Naive thymus-derived CD8-positive, alpha-beta T cell (primary cell): ENCODE data around the gene SOS1. TPM values are rescaled to one million over a fixed set of nuclear protein-coding genes. Genes with fewer than 3 reads are reported as not detected.

Source experiments
- ATAC-seq, 2 donors: fragments of 150-1000 bp; cut with Tn5 transposase in 1 of 2; sonication (Bioruptor Pico), chemical (Tn5 transposase) in 1 of 2; 1 replicate in 1 of 2; 2 replicates in 1 of 2; pipeline ENCODE4 v1.10.0; 2021; ENCODE audit warnings: mild to moderate bottlenecking in 2 of 2, moderate library complexity in 2 of 2
- POLR2A ChIA-PET: fragments of 350-600 bp; sonication (Branson Sonifier 250); formaldehyde crosslinking; loops from one replicate; lab custom pipeline; 2021; ENCODE audit warnings: antibody characterized with exemption; lab: Charles Lee
- DNase-seq, 10 donors: peaks; one replicate each; pipeline versions ENCODE4 v3.0.0 to v3.0.0-alpha.2; 2020 to 2022
- H3K27ac Mint-ChIP-seq, 10 donors: one replicate each; pipeline ENCODE4 v1.8.0; 2020 to 2022; ENCODE audit warnings: mild to moderate bottlenecking in 10 of 10, mixed read lengths in 10 of 10, moderate library complexity in 4 of 10, inconsistent platforms in 1 of 10
- H3K27me3 Mint-ChIP-seq, 5 donors: one replicate each; pipeline ENCODE4 v1.8.0; 2021 to 2022; ENCODE audit warnings: mixed read lengths in 5 of 5
- H3K36me3 Mint-ChIP-seq, 3 donors: one replicate each; pipeline ENCODE4 v1.8.0; 2020 to 2022; ENCODE audit warnings: mixed read lengths in 3 of 3, mild to moderate bottlenecking in 2 of 3, inconsistent platforms in 1 of 3
- H3K4me1 Mint-ChIP-seq, 4 donors: one replicate each; pipeline ENCODE4 v1.8.0; 2021 to 2022; ENCODE audit warnings: mixed read lengths in 4 of 4
- H3K4me3 Mint-ChIP-seq, 10 donors: one replicate each; pipeline ENCODE4 v1.8.0; 2020 to 2022; ENCODE audit warnings: mild to moderate bottlenecking in 10 of 10, mixed read lengths in 10 of 10, moderate library complexity in 6 of 10, inconsistent platforms in 1 of 10
- H3K9me3 Mint-ChIP-seq, 9 donors: one replicate each; pipeline ENCODE4 v1.8.0; 2020 to 2022; ENCODE audit warnings: mixed read lengths in 9 of 9, mild to moderate bottlenecking in 3 of 9, inconsistent platforms in 1 of 9, moderate library complexity in 1 of 9
- polyA plus RNA-seq, 3 donors: library from polyadenylated mRNA; unstranded; fragments of 300-500 nt; fragmentation: Illumina TruSeq; gene quantifications; one replicate each; pipeline ENCODE4 v1.2.3, GENCODE V29; 2021
- total RNA-seq, 8 experiments: library from RNA in 2 of 8; stranded (reverse) in 2 of 8; gene quantifications; one replicate each; pipeline ENCODE4 v1.2.3 and lab custom pipeline; 2021 to 2026

SOS1 gene
- total and polyA plus RNA-seq, 5 experiments from 2014 or later: 10.6 to 51.6 (median 13.7) TPM

- H3K4me3 Mint-ChIP-seq: peak overlapping the region; percentile 0 to 80 (median 67)
- no peaks in the 10 kb centered on the region for H3K9me3 Mint-ChIP-seq
- peak in 2 of 10 donors; percentile 22 to 27 for DNase-seq
Measured at GRCh38 chr2:39135690-39136259, 14.9 kb upstream of the SOS1 start.

GRCh38 chr2:39133215-39133851, 12.5 kb upstream of the SOS1 start:
- Mint-ChIP-seq H3K4me3 (peak overlapping the region in 1 of 10 donors; percentile 54), H3K4me1 (peaks cover 18 to 57% (median 55%) of the 10 kb centered on the region in 4 donors)

More at GRCh38 chr2:39135690-39136259, 14.9 kb upstream of the SOS1 start:
- Mint-ChIP-seq H3K27ac (peak overlapping the region; percentile 44 to 91 (median 80)), H3K4me1 (peaks cover 19 to 54% (median 37%) of the 10 kb centered on the region in 4 donors), H3K36me3 (no peaks in the 10 kb centered on the region), H3K27me3 (no peaks in the 10 kb centered on the region)
- POLR2A ChIA-PET: interaction anchor here (1.1 to 1.4 kb wide), 3 partner anchors 9 to 15 kb away, joined by 3 to 17 read pairs (median 8); partner anchors contain the start of gene SOS1
- ATAC-seq: peak; percentile 51 to 54

DNA sequence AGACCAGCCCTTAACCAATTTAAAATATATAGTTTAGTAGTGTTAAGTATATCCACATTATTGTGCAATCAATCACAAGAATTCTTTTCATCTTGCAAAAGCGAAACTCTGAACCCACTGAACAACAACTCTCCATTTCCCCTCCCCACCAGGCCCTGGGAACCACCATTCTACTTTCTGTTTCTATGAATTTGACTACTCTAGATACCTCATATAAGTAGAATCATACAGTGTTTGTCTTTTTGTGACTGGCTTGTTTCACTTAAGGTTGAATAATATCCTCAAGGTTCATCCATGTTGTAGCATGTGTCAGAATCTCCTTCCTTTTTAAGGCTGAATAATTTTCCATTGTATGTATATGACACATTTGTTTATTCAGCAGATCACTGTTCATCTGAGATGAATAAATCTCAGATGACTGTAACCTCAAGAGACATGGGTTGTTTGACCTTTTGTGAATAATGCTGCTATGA, 8.1 kb upstream of the SOS1 start:
- Mint-ChIP-seq H3K36me3 (no peaks in the 10 kb centered on the region), H3K27me3 (no peaks in the 10 kb centered on the region), H3K9me3 (no peaks in the 10 kb centered on the region), H3K4me3 (peak overlapping the region; percentile 24 to 69 (median 53)), H3K27ac (peak overlapping the region; percentile 70 to 97 (median 91)), H3K4me1 (peaks cover 11 to 58% (median 55%) of the 10 kb centered on the region in 4 donors)
- POLR2A ChIA-PET: interaction anchor here (0.6 to 4.6 kb wide), 7 partner anchors 10 to 377 kb away, joined by 3 to 35 read pairs (median 4); partner anchors contain the start of genes SOS1 and SRSF7
- ATAC-seq: peak; percentile 39 to 42
- DNase-seq: peak in 9 of 10 donors; percentile 39 to 80 (median 67)

More at GRCh38 chr2:39133215-39133851, 12.5 kb upstream of the SOS1 start:
- H3K9me3 Mint-ChIP-seq: no peaks in the 10 kb centered on the region
- POLR2A ChIA-PET: interaction anchor here (2.4 to 2.8 kb wide), 2 partner anchors 9 to 12 kb away, joined by 10 to 17 read pairs; partner anchors contain the start of gene SOS1
- no peak for ATAC-seq
- H3K27me3 Mint-ChIP-seq: no peaks in the 10 kb centered on the region
- DNase-seq: no peak
- no peaks in the 10 kb centered on the region for H3K36me3 Mint-ChIP-seq
- H3K27ac Mint-ChIP-seq: peak overlapping the region in 5 of 10 donors; percentile 17 to 72 (median 48)

- H3K27me3 Mint-ChIP-seq: no peaks in the 10 kb centered on the region
- POLR2A ChIA-PET: interaction anchor here (1.0 to 4.6 kb wide), 5 partner anchors 9 to 376 kb away, joined by 3 to 35 read pairs (median 6); partner anchors contain the start of genes SOS1 and SRSF7
- no peak for ATAC-seq
Measured at GRCh38 chr2:39127973-39128372, 7.1 kb upstream of the SOS1 start.

DNA sequence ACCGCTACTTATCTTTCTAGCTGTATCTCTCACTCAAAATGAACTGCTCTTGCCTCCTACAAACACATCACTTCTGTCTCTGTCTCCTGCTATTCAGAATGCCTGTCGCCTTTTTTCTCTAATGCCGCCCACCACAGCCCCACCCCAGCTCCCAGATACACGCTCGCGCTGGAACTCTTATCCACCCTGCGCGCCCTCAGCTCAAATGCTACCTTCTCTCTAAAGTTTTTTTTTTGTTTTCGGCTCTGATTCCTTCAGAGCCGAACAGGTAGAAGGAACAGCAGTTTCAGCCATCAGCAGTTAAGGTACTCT, 3.9 kb upstream of the SOS1 start:
- ATAC-seq (peak; percentile 15 to 22), DNase-seq (peak in 4 of 10 donors; percentile 7 to 33 (median 22))
- no peaks in the 10 kb centered on the region for H3K27me3 Mint-ChIP-seq
- POLR2A ChIA-PET: interaction anchor here (0.6 to 2.3 kb wide), 18 partner anchors 9 to 374 kb away, joined by 3 to 28 read pairs (median 5); partner anchors contain the start of gene SRSF7
- peak overlapping the region; percentile 89 to 99 (median 95) for H3K27ac Mint-ChIP-seq
- no peaks in the 10 kb centered on the region for H3K9me3 Mint-ChIP-seq
- peaks cover 14 to 71% (median 53%) of the 10 kb centered on the region in 4 donors for H3K4me1 Mint-ChIP-seq
- H3K4me3 Mint-ChIP-seq: peak overlapping the region; percentile 85 to 99 (median 94)
- H3K36me3 Mint-ChIP-seq: no peaks in the 10 kb centered on the region

More at GRCh38 chr2:39127973-39128372, 7.1 kb upstream of the SOS1 start:
- no peaks in the 10 kb centered on the region for H3K9me3 Mint-ChIP-seq
- DNase-seq: peak in 1 of 10 donors; percentile 13
- peaks cover 9 to 60% (median 52%) of the 10 kb centered on the region in 4 donors for H3K4me1 Mint-ChIP-seq
- no peaks in the 10 kb centered on the region for H3K36me3 Mint-ChIP-seq
- peak overlapping the region; percentile 40 to 97 (median 90) for H3K27ac Mint-ChIP-seq
- peak overlapping the region in 8 of 10 donors; percentile 6 to 69 (median 41) for H3K4me3 Mint-ChIP-seq

- peaks cover 16 to 68% (median 52%) of the 10 kb centered on the region in 4 donors for H3K4me1 Mint-ChIP-seq
- ATAC-seq: peak; percentile 68 to 80
- H3K27me3 Mint-ChIP-seq: no peaks in the 10 kb centered on the region
- POLR2A ChIA-PET: interaction anchor here (0.6 to 2.3 kb wide), 21 partner anchors 9 to 373 kb away, joined by 3 to 28 read pairs (median 5); partner anchors contain the start of gene SRSF7
- H3K4me3 Mint-ChIP-seq: peak overlapping the region; percentile 85 to 99 (median 94)
- H3K9me3 Mint-ChIP-seq: no peaks in the 10 kb centered on the region
- H3K36me3 Mint-ChIP-seq: no peaks in the 10 kb centered on the region
- peak overlapping the region; percentile 89 to 99 (median 95) for H3K27ac Mint-ChIP-seq
- peak; percentile 89 to 98 (median 96) for DNase-seq
Measured at GRCh38 chr2:39124000-39124745, 3.3 kb upstream of the SOS1 start.

- H3K4me1 Mint-ChIP-seq: peaks cover 21 to 68% (median 53%) of the 10 kb centered on the region in 4 donors
- H3K4me3 Mint-ChIP-seq: peak overlapping the region; percentile 85 to 99 (median 94)
- no peak for DNase-seq
- H3K27ac Mint-ChIP-seq: peak overlapping the region; percentile 89 to 99 (median 95)
- H3K36me3 Mint-ChIP-seq: no peaks in the 10 kb centered on the region
- POLR2A ChIA-PET: interaction anchor here (0.8 to 2.3 kb wide), 14 partner anchors 10 to 373 kb away, joined by 3 to 28 read pairs (median 8); partner anchors contain the start of gene SRSF7
- no peak for ATAC-seq
- no peaks in the 10 kb centered on the region for H3K9me3 Mint-ChIP-seq
- H3K27me3 Mint-ChIP-seq: no peaks in the 10 kb centered on the region
Measured at GRCh38 chr2:39123436-39123999, 2.7 kb upstream of the SOS1 start.

- Mint-ChIP-seq H3K36me3 (peaks cover 0 to 8% (median 0%) of the 10 kb centered on the region in 3 donors), H3K4me3 (peak overlapping the region; percentile 86 to 95 (median 92)), H3K9me3 (no peaks in the 10 kb centered on the region), H3K27me3 (no peaks in the 10 kb centered on the region), H3K4me1 (peaks cover 32 to 69% (median 63%) of the 10 kb centered on the region in 4 donors), H3K27ac (peak overlapping the region; percentile 92 to 98 (median 97))
- no peak for ATAC-seq
- peak in 1 of 10 donors; percentile 15 for DNase-seq
- POLR2A ChIA-PET: interaction anchor here (0.6 to 4.7 kb wide), 10 partner anchors 8 to 370 kb away, joined by 3 to 107 read pairs (median 10); partner anchors contain the start of gene SRSF7
Measured at GRCh38 chr2:39121523-39122063, 742 bp upstream of the SOS1 start.

DNA sequence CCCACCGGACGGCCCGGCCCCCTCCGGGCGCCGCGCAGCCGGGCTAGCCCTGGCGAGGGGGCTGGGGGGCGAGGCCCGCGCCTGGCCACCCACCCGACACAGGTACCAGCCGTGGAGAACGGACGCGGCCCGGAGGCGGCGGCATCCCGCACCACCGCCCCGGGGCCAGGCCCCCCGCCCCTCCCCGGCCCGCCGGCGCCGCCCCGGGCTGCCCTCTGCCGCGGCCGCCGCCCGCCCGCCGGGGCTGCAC, 405 bp downstream of the SOS1 start:
- Mint-ChIP-seq H3K27me3 (no peaks in the 10 kb centered on the region), H3K9me3 (no peaks in the 10 kb centered on the region), H3K27ac (peak overlapping the region in 1 of 10 donors; percentile 93), H3K36me3 (peaks cover 6 to 18% (median 9%) of the 10 kb centered on the region in 3 donors), H3K4me3 (peak overlapping the region in 1 of 10 donors; percentile 92), H3K4me1 (peaks cover 39 to 76% (median 71%) of the 10 kb centered on the region in 4 donors)
- ATAC-seq (peak; percentile 5 to 24), DNase-seq (no peak)
- POLR2A ChIA-PET: interaction anchor here (0.7 to 4.7 kb wide), 15 partner anchors 9 to 369 kb away, joined by 3 to 107 read pairs (median 8); partner anchors contain the start of gene SRSF7

DNA sequence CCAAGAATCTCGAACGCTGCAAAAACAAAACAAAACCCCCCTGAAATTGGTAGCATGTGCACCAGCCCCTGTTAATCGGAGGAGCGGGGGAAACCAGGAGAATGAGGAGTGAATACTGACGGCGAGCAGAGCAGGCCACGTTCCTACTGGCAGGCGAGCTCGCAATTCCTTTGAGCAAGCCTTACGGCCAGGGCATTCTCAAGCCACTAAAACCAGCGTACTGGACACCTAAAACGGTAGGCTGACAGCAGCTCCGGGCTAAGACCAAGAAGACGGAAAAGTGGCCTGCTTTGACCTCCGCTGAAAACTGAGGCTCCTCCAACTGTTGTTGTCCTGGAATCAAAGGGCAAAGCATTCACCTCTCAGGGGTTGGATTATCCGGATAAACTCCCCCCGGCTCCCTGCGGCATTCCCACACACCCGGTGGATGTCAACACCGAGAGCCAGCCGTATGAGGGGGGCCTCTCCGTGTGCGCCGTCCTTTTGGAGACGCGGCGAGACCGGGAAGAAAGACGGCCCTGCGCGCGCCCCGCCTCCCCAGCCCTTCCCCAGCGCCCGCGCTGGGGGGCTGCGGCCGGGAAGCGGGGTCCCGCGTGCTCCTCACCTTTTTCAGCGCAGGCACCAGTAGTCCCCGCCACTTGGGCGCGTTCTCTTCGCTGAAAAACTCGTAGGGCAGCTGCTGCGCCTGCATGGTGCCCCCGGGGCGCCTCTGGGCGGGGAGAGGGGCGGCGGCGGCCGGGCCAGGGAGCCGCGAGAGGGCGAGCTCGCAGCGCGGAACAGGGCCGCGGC, 925 bp downstream of the SOS1 start:
- Mint-ChIP-seq H3K36me3 (peaks cover 6 to 18% (median 10%) of the 10 kb centered on the region in 3 donors), H3K27ac (peak overlapping the region; percentile 86 to 94 (median 90)), H3K4me1 (peaks cover 39 to 73% (median 69%) of the 10 kb centered on the region in 4 donors), H3K4me3 (peak overlapping the region; percentile 84 to 97 (median 94)), H3K27me3 (no peaks in the 10 kb centered on the region), H3K9me3 (no peaks in the 10 kb centered on the region)
- POLR2A ChIA-PET: interaction anchor here (0.5 to 4.7 kb wide), 16 partner anchors 8 to 450 kb away, joined by 3 to 107 read pairs (median 8); partner anchors contain the start of gene SRSF7
- DNase-seq (peak; percentile 36 to 72 (median 58)), ATAC-seq (peak; percentile 23 to 45)
